GM10266 (cell line): ENCODE measurements around the gene TMSB4X.

Experiments
- DNase-seq: peaks from one replicate; pipeline ENCODE4 v3.0.0; 2012; ENCODE audit errors: extremely low spot score
- CTCF ChIP-seq: IDR thresholded peaks from 2 replicates; pipeline ENCODE4 v1.5.1; 2012; ENCODE audit warnings: mild to moderate bottlenecking, low read depth; ENCODE audit not compliant: control insufficient read depth, insufficient read depth; ENCODE audit errors: missing control alignments

Gene TMSB4X

GRCh38 chrX:12992544-12993118 lies 17.7 kb downstream of the TMSB4X start:
- no peak for TF ChIP-seq CTCF
- DNase-seq: no peak

GRCh38 chrX:12993826-12994225 lies 18.9 kb downstream of the TMSB4X start:
- TF ChIP-seq CTCF: no peak
- no peak for DNase-seq

- no peak for DNase-seq
- TF ChIP-seq CTCF: no peak
Observed at GRCh38 chrX:12994321-12994720, 19.4 kb downstream of the TMSB4X start.

- TF ChIP-seq CTCF: no peak
- no peak for DNase-seq
Observed at GRCh38 chrX:12996934-12997435, 22.1 kb downstream of the TMSB4X start.

DNA sequence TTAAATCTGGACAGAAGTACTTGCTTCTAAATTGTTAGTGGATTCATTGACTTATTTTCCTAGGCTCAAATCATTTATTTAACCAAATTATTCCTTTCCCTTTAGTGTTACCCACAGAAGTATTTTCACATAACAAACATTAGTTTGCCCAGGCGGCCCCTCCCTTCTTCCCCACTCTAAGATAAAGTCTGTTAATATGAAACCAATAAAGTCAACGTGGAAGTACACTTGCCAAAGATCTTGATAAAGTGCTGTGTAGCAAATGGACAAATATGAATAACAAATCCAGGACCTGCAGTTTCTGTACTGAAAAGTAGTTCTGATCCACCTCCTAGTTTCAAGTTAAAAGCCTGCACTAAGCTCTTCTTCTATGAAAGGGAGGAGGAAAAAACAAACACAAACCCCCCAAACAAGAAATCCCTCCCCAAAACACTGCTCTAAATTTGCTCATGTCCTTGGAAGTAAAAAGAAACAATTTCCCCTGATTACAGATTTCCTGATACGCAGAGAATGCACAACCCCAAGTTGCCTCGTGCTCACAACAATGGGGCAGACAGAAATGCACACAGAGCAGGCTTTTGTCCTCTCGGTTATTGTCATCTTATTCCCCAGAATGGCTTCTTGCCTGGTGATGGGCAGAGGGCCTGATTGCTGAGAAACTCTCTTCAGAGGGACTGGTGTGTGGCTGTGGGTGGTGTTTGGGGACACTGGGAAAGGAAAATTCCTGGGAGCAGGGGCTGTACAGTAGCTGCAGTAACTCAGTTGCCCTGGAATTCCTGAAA lies 23.2 kb downstream of the TMSB4X start:
- TF ChIP-seq CTCF: no peak

GRCh38 chrX:12999422-12999821 lies 24.5 kb downstream of the TMSB4X start:
- TF ChIP-seq CTCF: no peak
- no peak for DNase-seq

More for the DNA sequence above, 23.2 kb downstream of the TMSB4X start:
- DNase-seq: no peak

- no peak for DNase-seq
- no peak for TF ChIP-seq CTCF
Observed at GRCh38 chrX:13000301-13000811, 25.4 kb downstream of the TMSB4X start.
